Mesodermal cell (in vitro differentiated cells): ENCODE measurements around the gene RFLNA.

ENCODE experiments used
- H3K27ac ChIP-seq: 2 replicates; pipeline ENCODE4 v1.7.0; 2013; ENCODE audit warnings: mild to moderate bottlenecking, low read depth, low read length, moderate library complexity; ENCODE audit not compliant: severe bottlenecking
- H3K36me3 ChIP-seq: 2 replicates; pipeline ENCODE4 v1.7.1; 2013; ENCODE audit warnings: mild to moderate bottlenecking, low read length, moderate library complexity; ENCODE audit not compliant: control insufficient read depth, insufficient read depth
- H3K4me1 ChIP-seq: one replicate; pipeline ENCODE4 v1.7.1; 2013; ENCODE audit warnings: mild to moderate bottlenecking, low read length; ENCODE audit not compliant: insufficient read depth, control insufficient read depth, poor library complexity, severe bottlenecking
- H3K4me3 ChIP-seq: 2 replicates; pipeline ENCODE4 v1.7.0; 2013; ENCODE audit warnings: low read length, control low read depth, mild to moderate bottlenecking; ENCODE audit not compliant: insufficient read depth, poor library complexity, severe bottlenecking; ENCODE audit errors: extremely low read depth
- H3K9me3 ChIP-seq: 2 replicates; pipeline ENCODE4 v1.7.1; 2013; ENCODE audit warnings: mild to moderate bottlenecking, low read length, moderate library complexity; ENCODE audit not compliant: control insufficient read depth
- WGBS, 2 experiments: methylation state at CpG; one replicate each; pipeline ENCODE4 v1.1.5; 2013; ENCODE audit warnings: missing lambda C conversion rate in 2 of 2; ENCODE audit not compliant: insufficient coverage in 2 of 2; 5-methylcytosine and 5-hydroxymethylcytosine counted together

The RFLNA gene

GRCh38 chr12:124283326-124283725 is 11.6 kb upstream of the RFLNA start:
- WGBS, 2 experiments: 88 to 94% methylated on average over 4 to 6 of the region's 7 CpGs
- Histone ChIP-seq H3K9me3 (peaks cover 8% of the 10 kb centered on the region), H3K4me3 (no peak overlapping the region), H3K36me3 (no peaks in the 10 kb centered on the region), H3K27ac (no peak overlapping the region), H3K4me1 (peaks cover 4% of the 10 kb centered on the region)

DNA sequence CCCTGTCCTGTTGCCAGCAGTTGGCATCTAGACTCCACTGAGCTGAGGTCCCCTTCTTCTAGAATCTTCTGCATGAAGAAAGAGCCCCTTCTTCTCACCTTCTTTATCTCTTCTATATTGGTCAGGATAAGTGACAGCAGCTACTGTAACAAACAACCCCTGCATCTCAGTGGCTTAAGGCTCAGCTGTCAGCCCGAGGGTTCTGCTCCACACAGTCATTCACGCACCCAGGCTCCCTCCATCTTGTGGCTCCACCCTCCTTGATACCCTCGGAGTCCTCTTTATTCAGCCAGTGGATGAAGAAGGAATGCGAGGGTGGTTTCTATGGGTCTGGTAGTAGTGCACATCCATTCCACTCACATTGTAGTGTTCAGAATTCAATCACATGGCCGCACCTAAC is 10.5 kb upstream of the RFLNA start:
- H3K27ac ChIP-seq: no peak overlapping the region
- WGBS, 2 experiments: 80% methylated on average over 1 of the region's 5 CpGs; no CpG with 5 or more reads in 1 of the 2 experiments
- H3K4me3 ChIP-seq: no peak overlapping the region
- H3K9me3 ChIP-seq: peaks cover 13% of the 10 kb centered on the region
- no peaks in the 10 kb centered on the region for H3K36me3 ChIP-seq
- H3K4me1 ChIP-seq: peaks cover 4% of the 10 kb centered on the region

GRCh38 chr12:124286414-124286813 is 8.5 kb upstream of the RFLNA start:
- Histone ChIP-seq H3K9me3 (peaks cover 10% of the 10 kb centered on the region), H3K4me3 (no peak overlapping the region), H3K4me1 (peaks cover 7% of the 10 kb centered on the region), H3K36me3 (no peaks in the 10 kb centered on the region), H3K27ac (no peak overlapping the region)
- WGBS, 2 experiments: 88 to 98% methylated on average over 7 to 8 of the region's 8 CpGs

- H3K4me1 ChIP-seq: peaks cover 7% of the 10 kb centered on the region
- H3K4me3 ChIP-seq: no peak overlapping the region
- peaks cover 7% of the 10 kb centered on the region for H3K9me3 ChIP-seq
- WGBS, 2 experiments: 58 to 77% methylated on average over 3 to 7 of the region's 7 CpGs
- no peaks in the 10 kb centered on the region for H3K36me3 ChIP-seq
- H3K27ac ChIP-seq: no peak overlapping the region
These were observed 7.9 kb upstream of the RFLNA start for GRCh38 chr12:124286971-124287370.

GRCh38 chr12:124289634-124290600 is 5.0 kb upstream of the RFLNA start:
- Histone ChIP-seq H3K4me3 (no peak overlapping the region), H3K9me3 (peaks cover 7% of the 10 kb centered on the region), H3K36me3 (no peaks in the 10 kb centered on the region), H3K27ac (no peak overlapping the region), H3K4me1 (peaks cover 20% of the 10 kb centered on the region)
- 86 to 88% methylated on average over 21 of the region's 21 CpGs for WGBS, 2 experiments

- no peak overlapping the region for H3K4me3 ChIP-seq
- H3K9me3 ChIP-seq: peaks cover 7% of the 10 kb centered on the region
- H3K27ac ChIP-seq: no peak overlapping the region
- H3K36me3 ChIP-seq: no peaks in the 10 kb centered on the region
- 79 to 80% methylated on average over 5 to 6 of the region's 6 CpGs for WGBS, 2 experiments
- peaks cover 20% of the 10 kb centered on the region for H3K4me1 ChIP-seq
These were observed 2.5 kb upstream of the RFLNA start for GRCh38 chr12:124292385-124292784.

GRCh38 chr12:124293286-124294003 is 1.4 kb upstream of the RFLNA start:
- 86% methylated on average over 11 of the region's 12 CpGs for WGBS, 2 experiments
- Histone ChIP-seq H3K27ac (no peak overlapping the region), H3K9me3 (peaks cover 4% of the 10 kb centered on the region), H3K4me1 (peaks cover 20% of the 10 kb centered on the region), H3K4me3 (no peak overlapping the region), H3K36me3 (no peaks in the 10 kb centered on the region)

- Histone ChIP-seq H3K36me3 (no peaks in the 10 kb centered on the region), H3K4me3 (peak overlapping the region; percentile 38), H3K4me1 (peaks cover 13% of the 10 kb centered on the region), H3K9me3 (no peaks in the 10 kb centered on the region), H3K27ac (no peak overlapping the region)
- 18 to 19% methylated on average over 18 to 30 of the region's 42 CpGs for WGBS, 2 experiments
These were observed 652 bp downstream of the RFLNA start for GRCh38 chr12:124295431-124296058.

GRCh38 chr12:124296295-124296915 is 1.5 kb downstream of the RFLNA start:
- Histone ChIP-seq H3K36me3 (no peaks in the 10 kb centered on the region), H3K4me3 (peak overlapping the region; percentile 38), H3K27ac (no peak overlapping the region), H3K9me3 (no peaks in the 10 kb centered on the region), H3K4me1 (peaks cover 13% of the 10 kb centered on the region)
- 73 to 74% methylated on average over 19 of the region's 21 CpGs for WGBS, 2 experiments

DNA sequence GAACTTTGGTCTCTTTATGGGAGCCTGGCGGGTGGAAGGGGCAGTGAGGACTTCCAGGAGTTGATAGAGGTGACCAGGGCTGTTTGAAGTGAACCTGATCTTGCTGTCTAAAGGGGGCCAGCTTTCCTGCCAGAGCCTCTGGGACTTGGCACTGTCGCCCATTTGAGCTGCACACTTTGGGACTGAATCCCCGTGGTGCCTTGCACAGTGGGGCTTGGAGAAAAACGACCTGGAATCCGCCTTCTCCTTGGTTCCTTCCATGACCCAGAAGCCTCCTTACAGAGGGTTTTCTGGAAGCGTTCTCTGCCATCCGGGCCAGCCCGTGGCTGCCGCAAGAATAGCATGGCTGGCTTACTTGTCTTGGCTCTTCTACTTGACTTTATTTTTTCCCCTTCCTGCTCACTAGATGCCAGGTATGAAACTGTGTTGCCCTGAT is 2.0 kb downstream of the RFLNA start:
- peaks cover 13% of the 10 kb centered on the region for H3K4me1 ChIP-seq
- no peak overlapping the region for H3K27ac ChIP-seq
- 87 to 88% methylated on average over 8 to 9 of the region's 9 CpGs for WGBS, 2 experiments
- no peak overlapping the region for H3K4me3 ChIP-seq
- H3K9me3 ChIP-seq: no peaks in the 10 kb centered on the region
- H3K36me3 ChIP-seq: no peaks in the 10 kb centered on the region
